Measurements from ENCODE around the gene GRIN3A.

The GRIN3A gene

GRCh38 chr9:101677861-101678260 lies 60.6 kb downstream of the GRIN3A start:
- Histone ChIP-seq H3K9me3 (ENCODE audit: insufficient read depth, low read length) (no peaks in the 10 kb centered on the region), H3K9ac (ENCODE audit: insufficient read length, low read depth) (no peak overlapping the region), H3K27me3 (ENCODE audit: insufficient read depth, insufficient read length) (no peaks in the 10 kb centered on the region), H3K4me3 (ENCODE audit: insufficient read length, low read depth) (no peak overlapping the region), H3K36me3 (ENCODE audit: insufficient read depth, insufficient read length, low read length) (no peaks in the 10 kb centered on the region), H3K4me1 (ENCODE audit: insufficient read depth, insufficient read length) (no peaks in the 10 kb centered on the region)
- no peak for TF ChIP-seq SUZ12 (IDR thresholded peaks at IDR 0.05; ENCODE audit: extremely low read depth, insufficient read depth, insufficient read length)
- no peak for TF ChIP-seq ZNF274 (IDR thresholded peaks at IDR 0.05; ENCODE audit: low read depth, low read length)
- TF ChIP-seq YY1 (IDR thresholded peaks at IDR 0.05; ENCODE audit: insufficient read depth, insufficient read length), result no peak
- DNase-seq (ENCODE audit: low read depth, low spot score), result no peak

GRCh38 chr9:101675341-101675740 lies 63.1 kb downstream of the GRIN3A start:
- TF ChIP-seq ZNF274 (IDR thresholded peaks at IDR 0.05; ENCODE audit: low read depth, low read length), result no peak
- H3K4me1 ChIP-seq (ENCODE audit: insufficient read depth, insufficient read length), result no peaks in the 10 kb centered on the region
- no peaks in the 10 kb centered on the region for H3K27me3 ChIP-seq (ENCODE audit: insufficient read depth, insufficient read length)
- DNase-seq (ENCODE audit: low read depth, low spot score), result no peak
- H3K9ac ChIP-seq (ENCODE audit: insufficient read length, low read depth), result no peak overlapping the region
- H3K9me3 ChIP-seq (ENCODE audit: insufficient read depth, low read length), result no peaks in the 10 kb centered on the region
- no peak overlapping the region for H3K4me3 ChIP-seq (ENCODE audit: insufficient read length, low read depth)
- no peaks in the 10 kb centered on the region for H3K36me3 ChIP-seq (ENCODE audit: insufficient read depth, insufficient read length, low read length)

DNA sequence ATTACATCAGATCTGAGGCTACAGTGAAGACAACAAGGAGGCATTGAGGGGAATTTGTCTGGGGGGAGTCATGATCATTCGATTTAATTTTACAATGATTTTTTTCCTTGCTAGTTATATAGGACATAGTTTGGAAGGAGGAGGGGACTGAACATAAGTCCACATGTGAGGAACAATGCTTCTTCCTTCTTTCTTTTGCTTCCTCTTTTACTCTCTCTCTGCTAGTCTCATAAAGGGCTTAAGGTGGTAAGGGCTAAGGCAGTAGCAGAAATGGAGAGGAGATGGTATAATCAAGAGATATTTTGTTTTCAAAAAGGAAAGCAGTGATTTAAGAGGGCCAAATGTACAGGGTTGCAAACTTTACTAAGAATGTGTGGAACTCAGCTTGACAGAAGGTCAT lies 64.3 kb downstream of the GRIN3A start:
- Histone ChIP-seq H3K4me3 (ENCODE audit: insufficient read length, low read depth) (no peak overlapping the region), H3K9ac (ENCODE audit: insufficient read length, low read depth) (no peak overlapping the region), H3K27me3 (ENCODE audit: insufficient read depth, insufficient read length) (no peaks in the 10 kb centered on the region), H3K4me1 (ENCODE audit: insufficient read depth, insufficient read length) (no peaks in the 10 kb centered on the region), H3K36me3 (ENCODE audit: insufficient read depth, insufficient read length, low read length) (no peaks in the 10 kb centered on the region), H3K9me3 (ENCODE audit: insufficient read depth, low read length) (no peaks in the 10 kb centered on the region)
- TF ChIP-seq SUZ12 (IDR thresholded peaks at IDR 0.05; ENCODE audit: extremely low read depth, insufficient read depth, insufficient read length) (no peak), ZNF274 (IDR thresholded peaks at IDR 0.05; ENCODE audit: low read depth, low read length) (no peak), YY1 (IDR thresholded peaks at IDR 0.05; ENCODE audit: insufficient read depth, insufficient read length) (no peak)
- no peak for DNase-seq (ENCODE audit: low read depth, low spot score)

GRCh38 chr9:101673642-101674041 lies 64.8 kb downstream of the GRIN3A start:
- Histone ChIP-seq H3K36me3 (ENCODE audit: insufficient read depth, insufficient read length, low read length) (no peaks in the 10 kb centered on the region), H3K9me3 (ENCODE audit: insufficient read depth, low read length) (no peaks in the 10 kb centered on the region), H3K4me1 (ENCODE audit: insufficient read depth, insufficient read length) (no peaks in the 10 kb centered on the region), H3K27me3 (ENCODE audit: insufficient read depth, insufficient read length) (no peaks in the 10 kb centered on the region), H3K4me3 (ENCODE audit: insufficient read length, low read depth) (no peak overlapping the region), H3K9ac (ENCODE audit: insufficient read length, low read depth) (no peak overlapping the region)
- TF ChIP-seq ZNF274 (IDR thresholded peaks at IDR 0.05; ENCODE audit: low read depth, low read length), result no peak
- TF ChIP-seq SUZ12 (IDR thresholded peaks at IDR 0.05; ENCODE audit: extremely low read depth, insufficient read depth, insufficient read length), result no peak
- TF ChIP-seq YY1 (IDR thresholded peaks at IDR 0.05; ENCODE audit: insufficient read depth, insufficient read length), result no peak
- no peak for DNase-seq (ENCODE audit: low read depth, low spot score)

DNA sequence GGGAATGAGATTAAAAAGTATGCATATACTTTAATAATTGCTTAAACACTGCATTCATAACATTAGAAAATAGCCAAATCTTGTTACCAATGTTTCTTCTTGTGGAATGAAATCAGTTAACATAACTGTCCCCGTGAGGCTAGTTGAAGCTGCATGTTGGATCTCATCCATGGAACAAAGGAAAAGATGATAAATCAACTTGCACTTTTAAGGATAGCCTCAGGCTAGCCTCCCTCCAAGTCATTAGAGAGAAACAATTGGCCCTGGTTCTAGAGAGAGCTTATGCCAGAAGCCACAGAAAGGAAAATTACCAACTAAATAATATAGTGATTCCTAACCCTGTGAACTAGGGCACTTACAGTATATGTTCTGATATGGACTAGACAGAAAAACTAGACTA lies 66.9 kb downstream of the GRIN3A start:
- Histone ChIP-seq H3K27me3 (ENCODE audit: insufficient read depth, insufficient read length) (no peaks in the 10 kb centered on the region), H3K4me3 (ENCODE audit: insufficient read length, low read depth) (no peak overlapping the region), H3K9me3 (ENCODE audit: insufficient read depth, low read length) (no peaks in the 10 kb centered on the region), H3K4me1 (ENCODE audit: insufficient read depth, insufficient read length) (no peaks in the 10 kb centered on the region), H3K9ac (ENCODE audit: insufficient read length, low read depth) (no peak overlapping the region), H3K36me3 (ENCODE audit: insufficient read depth, insufficient read length, low read length) (no peaks in the 10 kb centered on the region)
- TF ChIP-seq SUZ12 (IDR thresholded peaks at IDR 0.05; ENCODE audit: extremely low read depth, insufficient read depth, insufficient read length), result no peak
- no peak for TF ChIP-seq YY1 (IDR thresholded peaks at IDR 0.05; ENCODE audit: insufficient read depth, insufficient read length)
- no peak for TF ChIP-seq ZNF274 (IDR thresholded peaks at IDR 0.05; ENCODE audit: low read depth, low read length)
- DNase-seq (ENCODE audit: low read depth, low spot score), result no peak

DNA sequence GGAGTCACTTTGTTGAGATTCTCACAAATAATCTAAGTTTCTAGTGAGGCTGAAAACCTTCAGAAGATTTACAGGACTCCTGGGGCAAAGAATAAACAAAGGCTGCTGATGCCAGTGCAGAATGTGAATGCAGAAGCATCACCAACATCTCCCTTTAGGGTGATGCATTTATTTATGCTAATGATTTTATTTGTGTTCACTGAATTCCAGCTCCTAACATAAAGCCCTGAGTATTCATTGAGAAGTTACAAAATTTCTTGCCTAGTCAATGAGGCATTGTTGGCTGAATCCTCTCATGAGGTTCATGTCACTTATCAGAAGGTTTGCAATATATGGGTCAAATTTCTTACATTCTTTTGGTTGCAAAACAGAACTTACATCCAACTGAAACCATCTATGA lies 70.0 kb downstream of the GRIN3A start:
- H3K9ac ChIP-seq (ENCODE audit: insufficient read length, low read depth), result no peak overlapping the region
- TF ChIP-seq SUZ12 (IDR thresholded peaks at IDR 0.05; ENCODE audit: extremely low read depth, insufficient read depth, insufficient read length), result no peak
- TF ChIP-seq ZNF274 (IDR thresholded peaks at IDR 0.05; ENCODE audit: low read depth, low read length), result no peak
- no peak for TF ChIP-seq YY1 (IDR thresholded peaks at IDR 0.05; ENCODE audit: insufficient read depth, insufficient read length)
- H3K4me3 ChIP-seq (ENCODE audit: insufficient read length, low read depth), result no peak overlapping the region
- no peak for DNase-seq (ENCODE audit: low read depth, low spot score)
- H3K4me1 ChIP-seq (ENCODE audit: insufficient read depth, insufficient read length), result no peaks in the 10 kb centered on the region
- H3K9me3 ChIP-seq (ENCODE audit: insufficient read depth, low read length), result no peaks in the 10 kb centered on the region
- no peaks in the 10 kb centered on the region for H3K36me3 ChIP-seq (ENCODE audit: insufficient read depth, insufficient read length, low read length)
- no peaks in the 10 kb centered on the region for H3K27me3 ChIP-seq (ENCODE audit: insufficient read depth, insufficient read length)

GRCh38 chr9:101664453-101664852 lies 74.0 kb downstream of the GRIN3A start:
- Histone ChIP-seq H3K9me3 (ENCODE audit: insufficient read depth, low read length) (no peaks in the 10 kb centered on the region), H3K36me3 (ENCODE audit: insufficient read depth, insufficient read length, low read length) (no peaks in the 10 kb centered on the region), H3K27me3 (ENCODE audit: insufficient read depth, insufficient read length) (no peaks in the 10 kb centered on the region), H3K4me1 (ENCODE audit: insufficient read depth, insufficient read length) (no peaks in the 10 kb centered on the region), H3K9ac (ENCODE audit: insufficient read length, low read depth) (no peak overlapping the region), H3K4me3 (ENCODE audit: insufficient read length, low read depth) (no peak overlapping the region)
- no peak for DNase-seq (ENCODE audit: low read depth, low spot score)
- no peak for TF ChIP-seq SUZ12 (IDR thresholded peaks at IDR 0.05; ENCODE audit: extremely low read depth, insufficient read depth, insufficient read length)
- TF ChIP-seq ZNF274 (IDR thresholded peaks at IDR 0.05; ENCODE audit: low read depth, low read length), result no peak
- TF ChIP-seq YY1 (IDR thresholded peaks at IDR 0.05; ENCODE audit: insufficient read depth, insufficient read length), result no peak

Measured in NT2/D1 (cell line).